Psoas muscle (tissue), 8 donors: Measurements from ENCODE around the gene POLL. TPM values are rescaled to one million over a fixed set of nuclear protein-coding genes. Genes with fewer than 3 reads are reported as not detected.

ENCODE experiments used
- ATAC-seq, 4 donors: fragments of 200-7000 bp; cut with Tn5 transposase; one replicate each; pipeline ENCODE4 v1.9.1; 2020; ENCODE audit warnings: moderate library complexity in 3 of 4, mild to moderate bottlenecking in 2 of 4
- DNase-seq, 2 donors: peaks; one replicate each; pipeline ENCODE4 v3.0.0-alpha.2; 2020
- H3K27ac ChIP-seq: fragments of 200-600 bp; one replicate; pipeline ENCODE4 v1.8.0; 2022
- H3K27me3 ChIP-seq, 3 donors: fragments of 200-600 bp in 1 of 3; one replicate each; pipeline versions ENCODE4 v1.6.1 to v1.8.0; 2013 to 2022; ENCODE audit warnings: low read length in 2 of 3, mild to moderate bottlenecking in 2 of 3, moderate library complexity in 1 of 3; ENCODE audit not compliant: insufficient read depth in 3 of 3
- H3K36me3 ChIP-seq, 2 donors: fragments of 200-600 bp in 1 of 2; one replicate each; pipeline versions ENCODE4 v1.6.1 to v1.8.0; 2013 to 2022; ENCODE audit warnings: low read depth in 1 of 2, mild to moderate bottlenecking in 1 of 2, moderate library complexity in 1 of 2; ENCODE audit not compliant: insufficient read depth in 1 of 2
- H3K4me1 ChIP-seq: fragments of 200-600 bp; one replicate; pipeline ENCODE4 v1.8.0; 2022
- H3K4me3 ChIP-seq: fragments of 200-600 bp; one replicate; pipeline ENCODE4 v1.8.0; 2022; ENCODE audit warnings: mild to moderate bottlenecking
- H3K9me3 ChIP-seq: fragments of 200-600 bp; one replicate; pipeline ENCODE4 v1.8.0; 2022
- WGBS, 3 donors: extraction: QIAGEN DNeasy Blood & Tissue Kit; methylation state at CpG; one replicate each; pipeline versions ENCODE4 v1.1.6 to v1.1.7; 2013; 5-methylcytosine and 5-hydroxymethylcytosine counted together
- intact Hi-C, 2 donors: fragments of 100-400 bp; cut with DNase I; formaldehyde crosslinking; loops; one replicate each; pipeline versions ENCODE4 v1.11.0 to v1.14.2; 2022
- polyA plus RNA-seq, 3 donors: library from polyadenylated mRNA; stranded (reverse); fragments of 200-250 nt; gene quantifications; one replicate each; pipeline ENCODE4 v1.2.3, GENCODE V29; 2013
- total RNA-seq, 4 donors: library from RNA; stranded (reverse); fragmentation: NEBNext Ultra II Directional in 2 of 4; extraction: Animal tissue kit (Norgen Biotek cat#: 25700) in 2 of 4; gene quantifications; one replicate each; pipeline versions ENCODE4 v1.2.1 to v1.2.4, GENCODE V29; 2021 to 2023
- TF ChIP-seq, protein P1 (sequence below): fragments of 200-600 bp; IDR thresholded peaks from one replicate; pipeline ENCODE4 v1.8.0; 2022; ENCODE audit warnings: antibody characterized with exemption
- donor health status: healthy with polysubstance abuse.
- donor health status: DM: no; HTN: no; CAD: no; lungs with moderate emphysema.
- donor health status: Bipolar disorder and iron deficiency.
- donor health status: healthy.
- donor health status: DM: yes; HTN: yes; CAD: no.
- donor health status: DM: no; HTN: no; CAD: no.
- donor health status: DM: no; HTN: no; CAD: no.
- donor health status: DM: yes; HTN: yes; CAD: no.

Gene POLL
- total and polyA plus RNA-seq, 7 donors: 19.0 to 29.3 (median 21.6) TPM

DNA sequence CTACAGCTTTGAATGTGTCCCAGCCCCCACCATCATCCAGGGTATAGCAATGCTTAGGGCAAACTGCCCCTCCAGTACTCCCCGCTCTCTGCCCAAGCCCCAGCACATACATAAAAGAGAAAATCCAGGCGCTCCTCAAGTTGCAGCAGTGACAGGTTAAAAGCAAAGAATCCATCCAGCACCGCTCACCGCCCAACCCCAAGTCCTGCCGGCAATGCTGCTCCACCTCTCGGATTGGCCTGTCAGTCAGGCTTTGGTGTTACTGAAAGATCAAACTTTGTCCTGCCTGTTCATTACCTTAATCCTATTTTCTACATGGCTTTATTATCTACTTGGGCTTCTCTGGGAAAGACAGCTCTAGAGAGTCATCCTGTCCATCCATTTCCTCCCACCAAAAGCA, 31.9 kb upstream of the POLL start:
- H3K9me3 ChIP-seq: no peaks in the 10 kb centered on the region

DNA sequence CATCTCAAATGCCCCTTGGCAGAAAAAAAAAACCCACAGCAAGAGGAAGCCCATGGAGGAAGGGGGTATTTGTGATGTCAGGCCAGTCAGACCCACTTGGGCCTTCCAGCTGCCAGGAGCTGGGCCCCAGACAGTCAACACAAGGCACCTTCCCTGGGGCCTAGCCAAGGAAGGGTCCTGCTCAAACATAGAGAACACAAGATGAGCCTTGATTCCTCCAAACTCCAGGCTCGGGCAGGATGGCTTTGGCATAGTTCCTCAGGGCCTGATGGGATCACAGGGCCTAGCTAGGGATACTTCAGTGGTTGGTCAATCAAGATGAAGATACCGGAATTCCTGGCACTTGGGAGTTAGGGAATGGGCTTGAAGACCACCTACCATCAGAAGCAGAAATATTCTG, 30.8 kb upstream of the POLL start:
- 89 to 93% (median 93%) methylated on average over 2 of the region's 2 CpGs for WGBS, 3 donors
- intact Hi-C loops: no loop called here
- no peak overlapping the region for H3K4me3 ChIP-seq
- ATAC-seq (no peak), DNase-seq (no peak)
- H3K9me3 ChIP-seq: no peaks in the 10 kb centered on the region
- no peaks in the 10 kb centered on the region for H3K27me3 ChIP-seq
- H3K27ac ChIP-seq: no peak overlapping the region
- TF ChIP-seq, protein P1, sequence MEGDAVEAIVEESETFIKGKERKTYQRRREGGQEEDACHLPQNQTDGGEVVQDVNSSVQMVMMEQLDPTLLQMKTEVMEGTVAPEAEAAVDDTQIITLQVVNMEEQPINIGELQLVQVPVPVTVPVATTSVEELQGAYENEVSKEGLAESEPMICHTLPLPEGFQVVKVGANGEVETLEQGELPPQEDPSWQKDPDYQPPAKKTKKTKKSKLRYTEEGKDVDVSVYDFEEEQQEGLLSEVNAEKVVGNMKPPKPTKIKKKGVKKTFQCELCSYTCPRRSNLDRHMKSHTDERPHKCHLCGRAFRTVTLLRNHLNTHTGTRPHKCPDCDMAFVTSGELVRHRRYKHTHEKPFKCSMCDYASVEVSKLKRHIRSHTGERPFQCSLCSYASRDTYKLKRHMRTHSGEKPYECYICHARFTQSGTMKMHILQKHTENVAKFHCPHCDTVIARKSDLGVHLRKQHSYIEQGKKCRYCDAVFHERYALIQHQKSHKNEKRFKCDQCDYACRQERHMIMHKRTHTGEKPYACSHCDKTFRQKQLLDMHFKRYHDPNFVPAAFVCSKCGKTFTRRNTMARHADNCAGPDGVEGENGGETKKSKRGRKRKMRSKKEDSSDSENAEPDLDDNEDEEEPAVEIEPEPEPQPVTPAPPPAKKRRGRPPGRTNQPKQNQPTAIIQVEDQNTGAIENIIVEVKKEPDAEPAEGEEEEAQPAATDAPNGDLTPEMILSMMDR: no peak
- peaks cover 5% of the 10 kb centered on the region for H3K4me1 ChIP-seq
- peaks cover 0 to 34% of the 10 kb centered on the region in 2 donors for H3K36me3 ChIP-seq

More for the DNA sequence above, 31.9 kb upstream of the POLL start:
- Histone ChIP-seq H3K27ac (no peak overlapping the region), H3K4me3 (no peak overlapping the region), H3K27me3 (no peaks in the 10 kb centered on the region), H3K4me1 (peaks cover 8% of the 10 kb centered on the region), H3K36me3 (peaks cover 0 to 34% of the 10 kb centered on the region in 2 donors)
- ATAC-seq: no peak
- intact Hi-C loops: no loop called here
- no peak for DNase-seq
- TF ChIP-seq, protein P1: no peak
- WGBS, 3 donors: 93 to 97% (median 95%) methylated on average over 6 of the region's 6 CpGs

GRCh38 chr10:101617824-101618568, 29.9 kb upstream of the POLL start:
- TF ChIP-seq, protein P1: no peak
- H3K4me1 ChIP-seq: peaks cover 3% of the 10 kb centered on the region
- no peak overlapping the region for H3K27ac ChIP-seq
- no peak overlapping the region for H3K4me3 ChIP-seq
- WGBS, 3 donors: 90 to 97% (median 93%) methylated on average over 4 of the region's 4 CpGs
- intact Hi-C loops: no loop called here
- H3K27me3 ChIP-seq: no peaks in the 10 kb centered on the region
- peaks cover 0 to 27% of the 10 kb centered on the region in 2 donors for H3K36me3 ChIP-seq
- DNase-seq: no peak
- no peak for ATAC-seq
- H3K9me3 ChIP-seq: no peaks in the 10 kb centered on the region

DNA sequence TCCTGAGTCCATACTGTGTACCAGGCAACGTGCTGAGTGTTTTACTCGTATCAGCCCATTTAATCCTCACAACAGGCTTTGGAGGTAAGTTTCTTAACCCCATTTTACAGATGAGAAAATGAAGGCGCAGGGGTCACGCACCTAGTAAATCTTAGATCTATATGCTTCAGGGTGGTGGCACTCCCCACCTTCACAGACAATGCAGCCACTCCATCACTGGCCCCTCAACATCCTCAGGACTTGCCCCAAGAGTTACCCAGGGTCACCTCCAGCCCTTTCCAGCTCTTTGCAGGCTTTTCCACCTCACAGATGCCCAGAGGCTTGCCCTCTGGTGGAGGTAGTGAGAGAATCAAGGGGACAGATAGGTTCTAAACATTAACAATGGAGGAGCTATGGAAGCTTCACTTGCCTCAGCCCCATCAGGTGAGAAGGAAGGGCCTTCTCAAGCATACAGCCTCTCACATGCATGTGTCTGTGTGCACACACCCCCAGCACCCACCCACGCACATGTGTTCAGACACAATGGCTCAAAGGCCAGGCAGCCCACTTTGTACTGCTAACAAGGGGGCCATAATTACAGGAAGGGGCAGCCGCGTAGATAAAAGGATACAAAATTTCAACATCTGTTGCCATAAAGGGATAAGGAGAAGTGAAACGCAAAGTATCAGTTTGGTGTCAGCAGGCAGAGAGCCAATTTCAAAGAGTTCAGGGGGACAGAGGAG, 29.2 kb upstream of the POLL start:
- intact Hi-C loops: no loop called here

More for the DNA sequence above, 29.2 kb upstream of the POLL start:
- no peak overlapping the region for H3K4me3 ChIP-seq
- H3K27me3 ChIP-seq: no peaks in the 10 kb centered on the region
- H3K27ac ChIP-seq: no peak overlapping the region
- no peaks in the 10 kb centered on the region for H3K4me1 ChIP-seq
- TF ChIP-seq, protein P1: no peak
- H3K36me3 ChIP-seq: peaks cover 0 to 24% of the 10 kb centered on the region in 2 donors
- no peak for DNase-seq
- 85 to 91% (median 87%) methylated on average over 8 of the region's 8 CpGs for WGBS, 3 donors
- no peaks in the 10 kb centered on the region for H3K9me3 ChIP-seq
- ATAC-seq: no peak
